NCI-H2081 treated with DMSO at 0.1 percent for 48 hours (cell line): ENCODE measurements around the gene HSF4.

Experiments
- DNase-seq: peaks from one replicate; lab custom pipeline; 2025; lab: John Stamatoyannopoulos, UW

The HSF4 gene

GRCh38 chr16:67150047-67150832, 14.3 kb upstream of the HSF4 start:
- DNase-seq = no peak

- no peak for DNase-seq
Measured at GRCh38 chr16:67150833-67151396, 13.6 kb upstream of the HSF4 start, which contains the start of gene B3GNT9. Gene B3GNT9 (minus strand): TSS chr16:67150998. CDS start chr16:67150485, 513 bp downstream.

- DNase-seq = no peak
Measured at GRCh38 chr16:67151431-67152097, 13.0 kb upstream of the HSF4 start.

- DNase-seq = no peak
Measured at GRCh38 chr16:67154578-67155294, 9.8 kb upstream of the HSF4 start.

- no peak for DNase-seq
Measured at GRCh38 chr16:67155295-67156142, 9.0 kb upstream of the HSF4 start.

GRCh38 chr16:67156143-67156844, 8.3 kb upstream of the HSF4 start:
- no peak for DNase-seq

GRCh38 chr16:67157106-67157748, 7.3 kb upstream of the HSF4 start:
- no peak for DNase-seq

- DNase-seq = no peak
Measured at GRCh38 chr16:67157892-67158635, 6.5 kb upstream of the HSF4 start.

GRCh38 chr16:67158637-67159600, 5.6 kb upstream of the HSF4 start:
- no peak for DNase-seq

GRCh38 chr16:67161595-67162058, 2.9 kb upstream of the HSF4 start:
- no peak for DNase-seq

GRCh38 chr16:67162506-67163163, 1.9 kb upstream of the HSF4 start:
- DNase-seq = no peak

- no peak for DNase-seq
Measured at GRCh38 chr16:67163164-67163998, 1.2 kb upstream of the HSF4 start.

GRCh38 chr16:67163999-67164558, 466 bp upstream of the HSF4 start:
- no peak for DNase-seq

GRCh38 chr16:67165121-67166078, 855 bp downstream of the HSF4 start:
- no peak for DNase-seq

- DNase-seq = no peak
Measured at GRCh38 chr16:67166110-67166547, 1.6 kb downstream of the HSF4 start.
